H9 (cell line): ENCODE measurements around the gene GARNL3. TPM values are rescaled to one million over a fixed set of nuclear protein-coding genes. Genes with fewer than 3 reads are reported as not detected.

Experiments
- DNase-seq: peaks from one replicate; pipeline ENCODE4 v3.0.0-alpha.2; 2017
- H2AFZ ChIP-seq: one replicate; pipeline ENCODE4 v1.6.1; 2013; ENCODE audit warnings: mild to moderate bottlenecking, low read length, control low read depth, moderate library complexity
- H2AK5ac ChIP-seq: 2 replicates; pipeline ENCODE4 v1.6.1; 2013; ENCODE audit warnings: low read length, control low read depth, mixed read lengths; ENCODE audit not compliant: insufficient read length
- H2BK120ac ChIP-seq: one replicate; pipeline ENCODE4 v1.6.1; 2013; ENCODE audit warnings: low read depth, mild to moderate bottlenecking, low read length, control low read depth, inconsistent platforms; ENCODE audit not compliant: poor library complexity, severe bottlenecking
- H2BK12ac ChIP-seq: 2 replicates; pipeline ENCODE4 v1.6.1; 2013; ENCODE audit warnings: low read length, control low read depth, mixed read lengths, low read depth; ENCODE audit not compliant: insufficient read length
- H2BK15ac ChIP-seq: 2 replicates; pipeline ENCODE4 v1.6.1; 2013; ENCODE audit warnings: low read depth, low read length, control low read depth
- H2BK20ac ChIP-seq: one replicate; pipeline ENCODE4 v1.6.1; 2013; ENCODE audit warnings: low read depth, mild to moderate bottlenecking, low read length, control low read depth, inconsistent platforms; ENCODE audit not compliant: poor library complexity, severe bottlenecking
- H2BK5ac ChIP-seq: 2 replicates; pipeline ENCODE4 v1.6.1; 2013; ENCODE audit warnings: low read length, control low read depth, mixed read lengths; ENCODE audit not compliant: insufficient read length
- H3K14ac ChIP-seq: 2 replicates; pipeline ENCODE4 v1.6.1; 2013; ENCODE audit warnings: low read length, control low read depth; ENCODE audit not compliant: insufficient read depth
- H3K18ac ChIP-seq: 2 replicates; pipeline ENCODE4 v1.6.1; 2013; ENCODE audit warnings: low read depth, mild to moderate bottlenecking, mixed read lengths, low read length, control low read depth; ENCODE audit not compliant: insufficient read length
- H3K23ac ChIP-seq: 2 replicates; pipeline ENCODE4 v1.6.1; 2013; ENCODE audit warnings: low read length, control low read depth, mixed read lengths, low read depth; ENCODE audit not compliant: insufficient read length
- H3K23me2 ChIP-seq: 2 replicates; pipeline ENCODE4 v1.6.1; 2013; ENCODE audit warnings: low read depth, mild to moderate bottlenecking, mixed read lengths, low read length, control low read depth; ENCODE audit not compliant: insufficient read length, poor library complexity, severe bottlenecking
- H3K27ac ChIP-seq: 2 replicates; pipeline ENCODE4 v1.5.1; 2013; ENCODE audit warnings: low read length, control low read depth, mixed read lengths, low read depth; ENCODE audit not compliant: insufficient read length
- H3K27me3 ChIP-seq: 2 replicates; pipeline ENCODE4 v1.6.1; 2013; ENCODE audit warnings: low read length, control low read depth, inconsistent platforms; ENCODE audit not compliant: insufficient read depth
- H3K4ac ChIP-seq: 2 replicates; pipeline ENCODE4 v1.6.1; 2013; ENCODE audit warnings: low read depth, mild to moderate bottlenecking, control low read depth, inconsistent platforms, low read length, moderate library complexity
- H3K4me1 ChIP-seq: 2 replicates; pipeline ENCODE4 v1.6.1; 2013; ENCODE audit warnings: low read length, control low read depth, inconsistent platforms; ENCODE audit not compliant: insufficient read depth
- H3K4me2 ChIP-seq: 2 replicates; pipeline ENCODE4 v1.6.1; 2013; ENCODE audit warnings: low read length, control low read depth, mixed read lengths; ENCODE audit not compliant: insufficient read length, insufficient read depth
- H3K56ac ChIP-seq: 2 replicates; pipeline ENCODE4 v1.6.1; 2013; ENCODE audit warnings: low read depth, mild to moderate bottlenecking, mixed read lengths, low read length, control low read depth; ENCODE audit not compliant: insufficient read length
- H3K79me1 ChIP-seq: 2 replicates; pipeline ENCODE4 v1.6.1; 2013; ENCODE audit warnings: low read depth, mild to moderate bottlenecking, moderate library complexity, low read length, control low read depth, inconsistent platforms; ENCODE audit not compliant: insufficient read depth, poor library complexity, severe bottlenecking
- H3K79me2 ChIP-seq: 2 replicates; pipeline ENCODE4 v1.6.1; 2013; ENCODE audit warnings: low read length, control low read depth, inconsistent platforms; ENCODE audit not compliant: insufficient read depth
- H3K9ac ChIP-seq: 2 replicates; pipeline ENCODE4 v1.6.1; 2013; ENCODE audit warnings: low read length, control low read depth, mixed read lengths; ENCODE audit not compliant: insufficient read length; ENCODE audit errors: extremely low read depth
- H3K9me3 ChIP-seq: one replicate; pipeline ENCODE4 v1.6.1; 2013; ENCODE audit warnings: low read depth, low read length, inconsistent platforms; ENCODE audit not compliant: control insufficient read depth
- H3T11ph ChIP-seq: one replicate; pipeline ENCODE4 v1.6.1; 2013; ENCODE audit warnings: mild to moderate bottlenecking, low read length, control low read depth, inconsistent platforms
- H4K20me1 ChIP-seq: one replicate; pipeline ENCODE4 v1.6.1; 2013; ENCODE audit not compliant: control insufficient read depth, insufficient read length, insufficient read depth
- H4K5ac ChIP-seq: 2 replicates; pipeline ENCODE4 v1.6.1; 2013; ENCODE audit warnings: low read depth, mild to moderate bottlenecking, mixed read lengths, low read length, control low read depth; ENCODE audit not compliant: insufficient read length
- H4K8ac ChIP-seq: replicated peaks from 2 replicates; pipeline ENCODE4 v1.6.1; 2013; ENCODE audit warnings: low read length, control low read depth, mixed read lengths, low read depth; ENCODE audit not compliant: insufficient read length
- H4K91ac ChIP-seq: 2 replicates; pipeline ENCODE4 v1.6.1; 2013; ENCODE audit warnings: low read depth, mild to moderate bottlenecking, moderate library complexity, mixed read lengths, low read length, control low read depth; ENCODE audit not compliant: insufficient read length
- H3K27ac Mint-ChIP-seq, 3 experiments: 2 replicates in 2 of 3; 3 replicates in 1 of 3; pipeline ENCODE4 v1.8.0; 2020 to 2021; ENCODE audit warnings: mixed read lengths in 3 of 3, mild to moderate bottlenecking in 1 of 3, moderate library complexity in 1 of 3
- H3K27me3 Mint-ChIP-seq: 2 replicates; pipeline ENCODE4 v1.8.0; 2021; ENCODE audit warnings: low read depth, mild to moderate bottlenecking, moderate library complexity, mixed read lengths
- H3K36me3 Mint-ChIP-seq, 3 experiments: 2 replicates in 2 of 3; 3 replicates in 1 of 3; pipeline ENCODE4 v1.8.0; 2020 to 2021; ENCODE audit warnings: low read depth in 3 of 3, mixed read lengths in 3 of 3; ENCODE audit not compliant: insufficient read depth in 1 of 3
- H3K4me1 Mint-ChIP-seq, 2 experiments: 2 replicates each; pipeline ENCODE4 v1.8.0; 2020; ENCODE audit warnings: mixed read lengths in 2 of 2
- H3K4me3 Mint-ChIP-seq, 2 experiments: 2 replicates in 1 of 2; 3 replicates in 1 of 2; pipeline ENCODE4 v1.8.0; 2020 to 2021; ENCODE audit warnings: mild to moderate bottlenecking in 2 of 2, mixed read lengths in 2 of 2, moderate library complexity in 1 of 2
- H3K9me3 Mint-ChIP-seq, 2 experiments: 2 replicates in 1 of 2; 3 replicates in 1 of 2; pipeline ENCODE4 v1.8.0; 2020; ENCODE audit warnings: mild to moderate bottlenecking in 2 of 2, mixed read lengths in 2 of 2, moderate library complexity in 1 of 2
- WGBS: extraction: QIAGEN DNeasy Blood & Tissue Kit; methylation state at CpG from one replicate; pipeline ENCODE4 v1.1.7; 2013; ENCODE audit warnings: missing lambda C conversion rate, low lambda C conversion rate, mixed read lengths; ENCODE audit not compliant: insufficient read length; ENCODE audit errors: extremely low coverage; 5-methylcytosine and 5-hydroxymethylcytosine counted together
- total RNA-seq: library from RNA; stranded (reverse); gene quantifications from 2 replicates; pipeline ENCODE4 v1.2.1, GENCODE V29; 2021
- TF ChIP-seq, protein P1 (sequence below): fragments of 200-600 bp; sonication (generic); conservative IDR thresholded peaks from 3 replicates; pipeline ENCODE4 v1.8.0; 2021; ENCODE audit warnings: antibody characterized with exemption, mild to moderate bottlenecking

Gene GARNL3
- total RNA-seq, 1 experiment from 2014 or later, result 8.7 TPM

GRCh38 chr9:127358023-127358535 lies 93.5 kb downstream of the GARNL3 start:
- Histone ChIP-seq H3K27ac (no peak overlapping the region), H3K4me2 (no peak overlapping the region), H3K23ac (no peak overlapping the region), H2AK5ac (no peak overlapping the region), H2BK15ac (no peak overlapping the region), H2BK120ac (no peak overlapping the region), H4K5ac (no peak overlapping the region), H4K20me1 (no peaks in the 10 kb centered on the region), H2BK12ac (no peak overlapping the region), H3K23me2 (no peaks in the 10 kb centered on the region), H3K9ac (no peak overlapping the region), H3K4me1 (peaks cover 4% of the 10 kb centered on the region; the same call in 1 of the 2 replicates), H4K8ac (no peak overlapping the region), H3K4ac (no peak overlapping the region), H3K9me3 (no peaks in the 10 kb centered on the region), H3K79me2 (no peaks in the 10 kb centered on the region), H3K14ac (no peak overlapping the region), H2BK20ac (no peak overlapping the region), H3T11ph (no peak overlapping the region), H4K91ac (no peak overlapping the region), H3K79me1 (no peaks in the 10 kb centered on the region), H2AFZ (no peak overlapping the region), H3K18ac (no peak overlapping the region), H2BK5ac (no peak overlapping the region), H3K27me3 (no peaks in the 10 kb centered on the region), H3K56ac (no peak overlapping the region)
- Mint-ChIP-seq H3K27ac (no peak overlapping the region), H3K9me3 (no peaks in the 10 kb centered on the region), H3K4me3 (no peak overlapping the region), H3K36me3 (peaks cover 6 to 12% (median 8%) of the 10 kb centered on the region in 3 experiments; a peak in 4 of 7 replicates), H3K4me1 (peaks cover 25 to 27% of the 10 kb centered on the region in 2 experiments), H3K27me3 (no peaks in the 10 kb centered on the region)
- TF ChIP-seq, protein P1, sequence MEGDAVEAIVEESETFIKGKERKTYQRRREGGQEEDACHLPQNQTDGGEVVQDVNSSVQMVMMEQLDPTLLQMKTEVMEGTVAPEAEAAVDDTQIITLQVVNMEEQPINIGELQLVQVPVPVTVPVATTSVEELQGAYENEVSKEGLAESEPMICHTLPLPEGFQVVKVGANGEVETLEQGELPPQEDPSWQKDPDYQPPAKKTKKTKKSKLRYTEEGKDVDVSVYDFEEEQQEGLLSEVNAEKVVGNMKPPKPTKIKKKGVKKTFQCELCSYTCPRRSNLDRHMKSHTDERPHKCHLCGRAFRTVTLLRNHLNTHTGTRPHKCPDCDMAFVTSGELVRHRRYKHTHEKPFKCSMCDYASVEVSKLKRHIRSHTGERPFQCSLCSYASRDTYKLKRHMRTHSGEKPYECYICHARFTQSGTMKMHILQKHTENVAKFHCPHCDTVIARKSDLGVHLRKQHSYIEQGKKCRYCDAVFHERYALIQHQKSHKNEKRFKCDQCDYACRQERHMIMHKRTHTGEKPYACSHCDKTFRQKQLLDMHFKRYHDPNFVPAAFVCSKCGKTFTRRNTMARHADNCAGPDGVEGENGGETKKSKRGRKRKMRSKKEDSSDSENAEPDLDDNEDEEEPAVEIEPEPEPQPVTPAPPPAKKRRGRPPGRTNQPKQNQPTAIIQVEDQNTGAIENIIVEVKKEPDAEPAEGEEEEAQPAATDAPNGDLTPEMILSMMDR, result no peak
- DNase-seq, result no peak
- WGBS, result no CpG with 5 or more reads among the region's 3 CpGs
